ENCODE results near the gene RALGPS2.

RALGPS2 gene

GRCh38 chr1:178726087-178726517, 1.1 kb downstream of the RALGPS2 start:
- peak; percentile 45 for DNase-seq (ENCODE audit: low read depth, low spot score)
- CTCF ChIA-PET = interaction anchor here (0.8 to 2.3 kb wide), 9 partner anchors 16 to 277 kb away, joined by 3 to 10 read pairs (median 4); no protein-coding TSS in a partner anchor
- peak overlapping the region; percentile 76 for H3K4me3 ChIP-seq (ENCODE audit: low read depth, low read length)
- POLR2A ChIA-PET = interaction anchor here (0.6 kb wide), 1 partner anchor 353 kb away, joined by 3 read pairs; no protein-coding TSS in a partner anchor
- TF ChIP-seq CTCF (IDR thresholded peaks at IDR 0.05; ENCODE audit: insufficient read depth, low read length, missing control alignments) = no peak

- no peak for TF ChIP-seq CTCF (IDR thresholded peaks at IDR 0.05; ENCODE audit: insufficient read depth, low read length, missing control alignments)
- POLR2A ChIA-PET = no interaction called here
- CTCF ChIA-PET = interaction anchor here (0.6 to 2.3 kb wide), 10 partner anchors 16 to 276 kb away, joined by 3 to 10 read pairs (median 4); no protein-coding TSS in a partner anchor
- DNase-seq (ENCODE audit: low read depth, low spot score) = no peak
- H3K4me3 ChIP-seq (ENCODE audit: low read depth, low read length) = peak overlapping the region; percentile 76
Measured at GRCh38 chr1:178726545-178726944, 1.5 kb downstream of the RALGPS2 start.

- peak overlapping the region; percentile 76 for H3K4me3 ChIP-seq (ENCODE audit: low read depth, low read length)
- CTCF ChIA-PET = interaction anchor here (0.6 to 2.3 kb wide), 9 partner anchors 17 to 276 kb away, joined by 3 to 10 read pairs (median 4); no protein-coding TSS in a partner anchor
- POLR2A ChIA-PET = no interaction called here
- no peak for DNase-seq (ENCODE audit: low read depth, low spot score)
- TF ChIP-seq CTCF (IDR thresholded peaks at IDR 0.05; ENCODE audit: insufficient read depth, low read length, missing control alignments) = no peak
Measured at GRCh38 chr1:178727014-178727895, 2.2 kb downstream of the RALGPS2 start.

GRCh38 chr1:178733972-178734371, 8.9 kb downstream of the RALGPS2 start:
- TF ChIP-seq CTCF (IDR thresholded peaks at IDR 0.05; ENCODE audit: insufficient read depth, low read length, missing control alignments) = no peak
- CTCF ChIA-PET = interaction anchor here (0.7 to 2.8 kb wide), 3 partner anchors 10 to 269 kb away, joined by 3 to 12 read pairs (median 4); no protein-coding TSS in a partner anchor
- no peak for DNase-seq (ENCODE audit: low read depth, low spot score)
- H3K4me3 ChIP-seq (ENCODE audit: low read depth, low read length) = no peak overlapping the region
- POLR2A ChIA-PET = no interaction called here

- POLR2A ChIA-PET = no interaction called here
- no peak for TF ChIP-seq CTCF (IDR thresholded peaks at IDR 0.05; ENCODE audit: insufficient read depth, low read length, missing control alignments)
- DNase-seq (ENCODE audit: low read depth, low spot score) = no peak
- CTCF ChIA-PET = interaction anchor here (1.2 to 1.9 kb wide), 4 partner anchors 9 to 264 kb away, joined by 4 to 9 read pairs (median 4); no protein-coding TSS in a partner anchor
- no peak overlapping the region for H3K4me3 ChIP-seq (ENCODE audit: low read depth, low read length)
Measured at GRCh38 chr1:178738780-178739179, 13.7 kb downstream of the RALGPS2 start.

Measured in AG04449 (cell line).